Body of pancreas (tissue), 4 donors: ENCODE data around the gene NATD1. TPM values are rescaled to one million over a fixed set of nuclear protein-coding genes. Genes with fewer than 3 reads are reported as not detected.

Experiments
- ATAC-seq: fragments of 150-250 bp; one replicate; pipeline ENCODE4 v1.9.1; 2016
- DNase-seq, 4 donors: peaks; one replicate each; pipeline ENCODE4 v3.0.0-alpha.2; 2019
- H3K27ac ChIP-seq, 4 donors: fragments of 200-600 bp; sonication (generic); 1 replicate in 3 of 4; 2 replicates in 1 of 4; pipeline versions ENCODE4 v1.5.1 to v1.6.1; 2016 to 2019; ENCODE audit warnings: mild to moderate bottlenecking in 1 of 4, mixed read lengths in 1 of 4, moderate library complexity in 1 of 4
- H3K27me3 ChIP-seq, 2 donors: fragments of 200-600 bp; sonication (generic); one replicate each; pipeline ENCODE4 v1.6.0; 2016; ENCODE audit warnings: mild to moderate bottlenecking in 1 of 2
- H3K36me3 ChIP-seq, 2 donors: fragments of 200-600 bp; sonication (generic); replicated peaks in 1 of 2; 2 replicates each; pipeline ENCODE4 v1.5.1; 2016; ENCODE audit warnings: low read depth in 2 of 2; ENCODE audit not compliant: insufficient read depth in 1 of 2
- H3K4me1 ChIP-seq: fragments of 200-600 bp; sonication (generic); one replicate; pipeline ENCODE4 v1.6.0; 2016
- H3K4me3 ChIP-seq, 2 donors: fragments of 200-600 bp; sonication (generic); 1 replicate in 1 of 2; 2 replicates in 1 of 2; pipeline ENCODE4 v1.5.1; 2016 to 2019
- H3K9me3 ChIP-seq, 3 donors: fragments of 200-600 bp; sonication (generic); 1 replicate in 2 of 3; 2 replicates in 1 of 3; pipeline ENCODE4 v1.5.1; 2016
- POLR2A ChIP-seq, 3 donors: fragments of 450-650 bp; IDR thresholded peaks; one replicate each; pipeline ENCODE4 v1.6.1; 2016; ENCODE audit warnings: antibody characterized with exemption in 3 of 3, mild to moderate bottlenecking in 2 of 3
- WGBS, 2 donors: methylation state at CpG; one replicate each; pipeline ENCODE4 v1.1.5; 2017; 5-methylcytosine and 5-hydroxymethylcytosine counted together
- intact Hi-C: fragments of 100-400 bp; cut with DNase I; formaldehyde crosslinking; loops from one replicate; pipeline ENCODE4 v1.15.1; 2023
- total RNA-seq, 2 donors: library from RNA; depleted of rRNA; stranded (reverse); fragments of >200 nt; gene quantifications; one replicate each; pipeline ENCODE4 v1.1.0, GENCODE V29; 2016
- TF ChIP-seq, protein P1 (sequence below), 7 experiments: fragments of 450-650 bp in 4 of 7; fragments of 200-600 bp in 3 of 7; sonication (generic) in 3 of 7; IDR thresholded peaks; one replicate each; pipeline ENCODE4 v1.5.1; 2016 to 2019; ENCODE audit warnings: antibody characterized with exemption in 7 of 7

NATD1 gene
- total RNA-seq, 2 donors from 2014 or later: 2.6 to 7.0 TPM

- ATAC-seq (no peak), DNase-seq (peak; percentile 38 to 80 (median 71))
- Histone ChIP-seq H3K27ac (no peak overlapping the region), H3K4me1 (peaks cover 17% of the 10 kb centered on the region), H3K9me3 (no peaks in the 10 kb centered on the region), H3K4me3 (no peak overlapping the region), H3K27me3 (no peaks in the 10 kb centered on the region), H3K36me3 (peaks cover 0 to 5% of the 10 kb centered on the region in 2 donors)
- TF ChIP-seq, protein P1, sequence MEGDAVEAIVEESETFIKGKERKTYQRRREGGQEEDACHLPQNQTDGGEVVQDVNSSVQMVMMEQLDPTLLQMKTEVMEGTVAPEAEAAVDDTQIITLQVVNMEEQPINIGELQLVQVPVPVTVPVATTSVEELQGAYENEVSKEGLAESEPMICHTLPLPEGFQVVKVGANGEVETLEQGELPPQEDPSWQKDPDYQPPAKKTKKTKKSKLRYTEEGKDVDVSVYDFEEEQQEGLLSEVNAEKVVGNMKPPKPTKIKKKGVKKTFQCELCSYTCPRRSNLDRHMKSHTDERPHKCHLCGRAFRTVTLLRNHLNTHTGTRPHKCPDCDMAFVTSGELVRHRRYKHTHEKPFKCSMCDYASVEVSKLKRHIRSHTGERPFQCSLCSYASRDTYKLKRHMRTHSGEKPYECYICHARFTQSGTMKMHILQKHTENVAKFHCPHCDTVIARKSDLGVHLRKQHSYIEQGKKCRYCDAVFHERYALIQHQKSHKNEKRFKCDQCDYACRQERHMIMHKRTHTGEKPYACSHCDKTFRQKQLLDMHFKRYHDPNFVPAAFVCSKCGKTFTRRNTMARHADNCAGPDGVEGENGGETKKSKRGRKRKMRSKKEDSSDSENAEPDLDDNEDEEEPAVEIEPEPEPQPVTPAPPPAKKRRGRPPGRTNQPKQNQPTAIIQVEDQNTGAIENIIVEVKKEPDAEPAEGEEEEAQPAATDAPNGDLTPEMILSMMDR (IDR thresholded peaks at IDR 0.05): no peak
- no peak for TF ChIP-seq POLR2A (IDR thresholded peaks at IDR 0.05)
- WGBS, 2 donors: 52 to 67% methylated on average over 22 of the region's 22 CpGs
- intact Hi-C loops: no loop called here
Observed at GRCh38 chr17:21296097-21297025, 43.2 kb upstream of the NATD1 start.

- TF ChIP-seq, protein P1 (IDR thresholded peaks at IDR 0.05): no peak
- TF ChIP-seq POLR2A (IDR thresholded peaks at IDR 0.05): no peak
- Histone ChIP-seq H3K4me1 (peaks cover 23% of the 10 kb centered on the region), H3K9me3 (no peaks in the 10 kb centered on the region), H3K27me3 (no peaks in the 10 kb centered on the region), H3K4me3 (no peak overlapping the region), H3K36me3 (no peaks in the 10 kb centered on the region), H3K27ac (peak overlapping the region in 2 of 4 donors; percentile 12 to 37)
- 62 to 67% methylated on average over 19 of the region's 19 CpGs for WGBS, 2 donors
- ATAC-seq (peak; percentile 78), DNase-seq (peak; percentile 62 to 80 (median 76))
- intact Hi-C loops: no loop called here
Observed at GRCh38 chr17:21295036-21295952, 42.1 kb upstream of the NATD1 start.

- Histone ChIP-seq H3K9me3 (no peaks in the 10 kb centered on the region), H3K4me1 (peaks cover 32% of the 10 kb centered on the region), H3K4me3 (no peak overlapping the region), H3K27ac (peak overlapping the region in 2 of 4 donors; percentile 12 to 37), H3K36me3 (no peaks in the 10 kb centered on the region), H3K27me3 (no peaks in the 10 kb centered on the region)
- TF ChIP-seq, protein P1 (IDR thresholded peaks at IDR 0.05): no peak
- TF ChIP-seq POLR2A (IDR thresholded peaks at IDR 0.05): no peak
- no peak for ATAC-seq
- no peak for DNase-seq
- intact Hi-C loops: no loop called here
- 49 to 63% methylated on average over 12 of the region's 12 CpGs for WGBS, 2 donors
Observed at GRCh38 chr17:21294321-21295035, 41.3 kb upstream of the NATD1 start.

GRCh38 chr17:21293831-21294210 is 40.6 kb upstream of the NATD1 start:
- intact Hi-C loops: no loop called here
- no peaks in the 10 kb centered on the region for H3K27me3 ChIP-seq
- 57 to 66% methylated on average over 9 to 10 of the region's 10 CpGs for WGBS, 2 donors
- no peak for ATAC-seq
- TF ChIP-seq POLR2A (IDR thresholded peaks at IDR 0.05): no peak
- TF ChIP-seq, protein P1 (IDR thresholded peaks at IDR 0.05): no peak
- no peak overlapping the region for H3K27ac ChIP-seq
- peaks cover 38% of the 10 kb centered on the region for H3K4me1 ChIP-seq
- DNase-seq: no peak
- no peaks in the 10 kb centered on the region for H3K9me3 ChIP-seq
- no peaks in the 10 kb centered on the region for H3K36me3 ChIP-seq
- no peak overlapping the region for H3K4me3 ChIP-seq
